HG03432 (cell line): ENCODE data around the gene CCNT2.
"Not testable (repeated sequence)": the region's sequence is repeated elsewhere in the genome, so short reads cannot be mapped to it uniquely, and the experiment has no call there.

Experiments
- ATAC-seq: cut with Tn5 transposase; IDR thresholded peaks from one replicate; pipeline ENCODE4 v1.9.1; 2021; ENCODE audit warnings: mild to moderate bottlenecking, moderate library complexity; ENCODE audit not compliant: unreplicated experiment

Gene CCNT2

DNA sequence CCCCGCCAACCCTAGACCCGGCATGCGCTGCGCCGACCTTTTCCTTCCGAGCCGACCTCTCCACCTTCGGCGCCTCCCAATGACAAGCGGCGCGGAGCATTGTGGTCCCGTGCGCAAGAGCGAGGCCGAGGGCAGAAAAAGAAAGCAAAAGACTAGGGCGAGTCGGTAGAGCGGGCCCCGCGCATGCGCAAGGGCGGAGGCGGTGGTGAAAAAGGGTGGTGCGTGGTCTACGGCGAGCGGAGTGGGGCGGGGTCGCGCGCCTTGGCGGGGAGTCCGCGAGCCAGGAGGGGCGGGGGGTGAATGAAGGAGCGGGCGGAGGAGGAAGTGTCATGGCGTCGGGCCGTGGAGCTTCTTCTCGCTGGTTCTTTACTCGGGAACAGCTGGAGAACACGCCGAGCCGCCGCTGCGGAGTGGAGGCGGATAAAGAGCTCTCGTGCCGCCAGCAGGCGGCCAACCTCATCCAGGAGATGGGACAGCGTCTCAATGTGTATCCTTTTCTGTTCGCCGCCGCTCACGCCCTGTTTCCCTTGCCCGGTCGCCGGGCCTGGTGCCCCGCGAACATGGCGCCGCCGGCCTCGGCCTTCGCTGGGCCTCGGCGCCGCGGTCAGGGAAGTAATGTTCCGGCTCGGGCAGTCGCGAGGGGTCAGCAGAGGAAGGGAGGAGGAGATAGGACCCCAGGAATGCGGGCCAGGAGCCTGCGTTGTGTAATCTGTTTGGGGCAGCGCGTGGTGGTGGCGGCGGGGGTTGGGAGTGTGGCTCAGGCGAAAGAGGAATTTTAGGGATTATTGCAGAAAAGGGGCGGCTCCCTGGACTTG, at the start of gene CCNT2:
Gene CCNT2, plus strand, starts transcription at position 297 of the 815 bp plus-strand sequence. Its CDS starts 33 bp downstream, at position 330.
- ATAC-seq, result peak; percentile 84

DNA sequence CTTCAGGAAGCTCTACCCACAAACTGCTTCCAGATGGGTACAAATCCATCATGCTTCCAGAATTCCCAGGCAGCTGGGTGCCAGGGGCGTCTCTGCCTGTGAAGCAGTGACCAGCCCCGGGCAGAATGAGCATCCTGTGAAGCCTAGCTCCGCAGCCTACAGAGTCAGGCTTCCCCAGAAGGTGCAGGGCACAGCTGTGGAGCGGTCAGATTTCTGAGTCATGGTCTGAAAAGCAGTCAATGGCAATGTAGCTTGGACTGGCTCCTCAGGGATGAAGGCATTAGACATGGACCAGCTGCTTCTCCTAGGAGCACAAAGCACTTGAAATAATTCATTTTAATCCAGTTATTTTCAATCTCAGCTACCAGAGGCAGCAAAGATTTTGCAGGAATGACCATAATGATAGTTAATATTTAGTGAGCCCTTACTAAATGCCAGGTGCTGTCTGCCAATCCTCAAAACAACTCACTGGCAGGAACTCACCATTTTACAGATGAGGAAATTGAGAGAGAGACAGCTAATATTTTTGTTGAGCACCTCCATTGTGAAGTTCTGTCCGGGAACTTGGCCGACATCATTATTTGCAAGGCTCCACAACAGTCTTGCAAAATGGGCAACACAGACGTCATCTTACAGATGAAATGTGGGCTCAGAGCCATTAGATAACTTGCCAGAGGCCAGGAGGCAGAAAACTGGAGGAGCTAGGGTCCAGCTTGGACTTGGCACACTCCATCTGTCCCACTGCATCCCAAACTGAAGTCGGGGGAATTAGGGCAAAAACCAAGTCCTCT, 48.5 kb upstream of the CCNT2 start:
- ATAC-seq, result no peak

DNA sequence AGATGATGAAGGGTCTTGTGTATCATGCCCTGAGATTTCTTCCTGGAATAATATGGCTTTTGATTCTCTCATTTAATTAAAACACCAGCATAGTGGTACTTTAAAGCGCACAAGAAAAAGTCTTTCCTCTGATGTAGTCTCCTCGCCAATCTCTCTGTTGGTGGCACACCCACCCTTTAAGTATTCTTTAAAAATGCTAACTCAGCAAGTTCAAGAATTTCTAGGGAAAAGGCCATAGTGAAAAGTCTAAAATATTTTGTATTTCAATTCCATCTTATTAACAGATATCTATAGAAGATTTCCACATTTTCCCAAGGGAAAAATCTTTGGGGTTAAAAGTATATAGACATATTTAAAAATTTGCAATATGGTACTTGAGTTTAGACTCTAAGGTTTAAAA, 45.5 kb upstream of the CCNT2 start:
- ATAC-seq, result no peak

DNA sequence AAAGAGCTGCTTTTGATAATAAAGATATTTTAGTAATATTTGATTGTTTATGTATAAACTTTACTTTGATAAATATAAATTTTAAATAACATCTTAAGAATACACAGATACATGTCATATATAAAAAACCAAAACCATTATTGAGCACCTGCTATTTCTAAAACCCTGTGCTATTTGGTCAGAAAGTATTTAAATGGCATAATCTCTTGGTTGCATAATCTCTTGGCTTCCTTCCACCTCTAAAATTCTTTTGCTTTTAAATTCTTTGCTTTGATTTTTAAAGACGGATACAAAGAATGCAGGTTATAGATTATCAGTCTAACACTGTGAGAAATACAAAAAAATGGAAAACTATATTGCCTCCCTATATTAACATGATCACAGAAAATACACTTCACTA, 43.3 kb upstream of the CCNT2 start:
- ATAC-seq, result no peak

DNA sequence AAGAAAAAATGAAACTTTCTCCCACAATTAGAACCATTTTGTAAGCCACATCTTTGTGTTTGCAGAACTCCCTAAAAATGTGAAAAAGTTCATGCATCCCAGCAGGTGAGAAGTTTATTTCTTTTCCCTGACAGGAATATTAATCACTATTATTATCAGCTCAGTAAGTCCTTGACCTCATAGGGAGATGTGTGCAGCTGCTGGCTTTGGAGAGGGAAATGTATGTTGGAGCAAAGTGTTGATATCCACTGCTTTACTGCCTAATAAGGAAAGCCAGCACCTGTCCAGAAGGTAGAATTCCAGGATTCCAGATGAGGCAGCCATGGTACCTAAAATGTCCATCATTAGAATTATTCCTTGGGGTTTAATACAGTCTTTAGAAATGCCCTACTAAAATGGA, 35.8 kb upstream of the CCNT2 start:
- no peak for ATAC-seq

DNA sequence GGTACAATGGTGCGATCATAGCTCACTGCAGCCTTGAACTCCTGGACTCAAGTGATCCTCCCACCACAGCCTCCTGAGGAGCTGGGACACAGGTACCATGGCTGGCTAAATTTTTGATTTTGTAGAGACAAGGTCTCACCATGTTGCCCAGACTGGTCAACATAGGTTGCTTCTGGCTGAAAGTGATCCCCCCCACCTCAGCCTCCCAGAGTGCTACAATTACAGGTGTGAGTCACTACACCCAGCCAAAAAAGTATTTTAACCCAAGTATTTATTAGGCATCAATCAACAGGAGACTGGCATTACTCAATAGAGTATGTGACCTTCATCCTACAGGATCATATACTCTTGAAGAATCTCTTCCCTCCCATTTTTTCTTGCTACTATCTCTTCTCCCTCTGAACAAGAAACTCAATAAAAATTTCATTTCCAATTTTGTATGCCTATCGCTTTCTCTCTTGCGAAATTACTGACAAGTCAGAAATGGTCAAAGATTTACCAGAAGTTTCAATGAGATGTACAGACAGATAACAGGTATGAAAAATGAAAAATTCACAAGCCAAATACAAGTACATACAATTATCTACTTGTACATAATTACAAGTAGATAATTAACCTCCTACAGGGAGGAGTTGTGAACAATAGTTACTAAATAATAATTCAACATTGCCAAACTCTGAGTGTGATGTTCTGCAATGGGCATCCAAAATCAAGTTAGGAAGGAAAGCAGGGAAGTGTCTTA, 34.9 kb upstream of the CCNT2 start:
- ATAC-seq, result no peak

- no peak for ATAC-seq
These were observed 34.2 kb upstream of the CCNT2 start for GRCh38 chr2:134884435-134884834.

GRCh38 chr2:134892282-134893035, 26.2 kb upstream of the CCNT2 start:
- ATAC-seq, result no peak

GRCh38 chr2:134897932-134898331, 20.7 kb upstream of the CCNT2 start:
- ATAC-seq, result no peak

GRCh38 chr2:134899204-134899603, 19.4 kb upstream of the CCNT2 start:
- ATAC-seq, result no peak

DNA sequence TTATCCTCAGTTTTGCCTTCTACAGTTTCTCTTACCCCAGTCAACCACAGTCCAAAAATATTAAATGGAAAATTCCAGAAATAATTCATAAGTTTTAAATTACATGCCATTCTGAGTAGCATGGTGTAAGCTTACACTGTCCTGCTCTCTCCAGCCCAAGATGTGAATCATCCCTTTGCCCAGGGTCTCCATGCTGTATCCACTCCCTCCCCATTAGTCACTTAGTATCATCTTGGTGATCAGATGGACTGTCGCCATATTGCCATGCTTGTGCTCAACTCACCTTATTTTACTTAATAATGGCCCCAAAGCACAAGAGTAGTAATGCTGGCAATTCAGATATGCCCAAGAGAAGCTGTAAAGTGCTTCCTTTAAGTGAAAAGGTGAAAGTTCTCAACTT, 18.5 kb upstream of the CCNT2 start:
- ATAC-seq, result no peak

- not testable (repeated sequence) for ATAC-seq
These were observed 14.9 kb upstream of the CCNT2 start for GRCh38 chr2:134903701-134904100.

DNA sequence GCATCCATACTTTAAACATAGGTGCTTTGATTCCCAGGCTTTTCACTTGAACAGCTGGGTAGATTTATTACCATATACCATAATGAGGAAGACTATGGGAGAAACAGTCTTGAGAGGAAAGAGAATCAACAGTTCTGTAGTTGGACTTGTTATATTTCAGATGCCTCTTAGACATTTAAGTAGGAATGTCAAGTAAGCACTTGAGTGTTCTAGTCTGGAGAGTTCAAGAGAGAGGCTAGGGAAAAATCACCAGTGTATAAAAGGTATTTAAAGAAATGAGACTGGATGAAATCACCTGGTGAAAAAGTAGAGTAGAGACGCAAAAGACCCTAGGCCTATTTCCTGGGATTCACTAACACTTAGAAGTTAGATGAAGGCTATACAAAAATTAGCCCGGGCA, 13.5 kb upstream of the CCNT2 start:
- no peak for ATAC-seq

DNA sequence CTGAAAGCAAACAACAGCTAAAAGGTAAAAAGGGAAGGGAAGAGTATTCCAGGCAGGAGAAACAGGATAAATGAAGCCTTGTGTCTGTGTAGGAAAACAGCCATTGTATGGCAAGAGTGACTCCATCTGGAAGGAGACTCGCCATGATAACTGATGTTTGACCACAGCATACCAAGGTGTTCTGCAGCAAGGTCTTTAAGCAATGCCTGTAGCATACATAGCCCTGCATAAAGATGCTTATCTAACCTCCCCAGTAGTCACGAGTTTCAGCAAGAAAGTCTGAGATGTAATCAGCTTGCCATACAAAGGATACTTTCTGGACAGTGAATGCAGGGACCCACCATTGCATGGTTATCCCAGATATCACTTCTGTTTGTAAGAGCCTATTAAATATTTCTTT, 11.9 kb upstream of the CCNT2 start:
- ATAC-seq, result no peak

DNA sequence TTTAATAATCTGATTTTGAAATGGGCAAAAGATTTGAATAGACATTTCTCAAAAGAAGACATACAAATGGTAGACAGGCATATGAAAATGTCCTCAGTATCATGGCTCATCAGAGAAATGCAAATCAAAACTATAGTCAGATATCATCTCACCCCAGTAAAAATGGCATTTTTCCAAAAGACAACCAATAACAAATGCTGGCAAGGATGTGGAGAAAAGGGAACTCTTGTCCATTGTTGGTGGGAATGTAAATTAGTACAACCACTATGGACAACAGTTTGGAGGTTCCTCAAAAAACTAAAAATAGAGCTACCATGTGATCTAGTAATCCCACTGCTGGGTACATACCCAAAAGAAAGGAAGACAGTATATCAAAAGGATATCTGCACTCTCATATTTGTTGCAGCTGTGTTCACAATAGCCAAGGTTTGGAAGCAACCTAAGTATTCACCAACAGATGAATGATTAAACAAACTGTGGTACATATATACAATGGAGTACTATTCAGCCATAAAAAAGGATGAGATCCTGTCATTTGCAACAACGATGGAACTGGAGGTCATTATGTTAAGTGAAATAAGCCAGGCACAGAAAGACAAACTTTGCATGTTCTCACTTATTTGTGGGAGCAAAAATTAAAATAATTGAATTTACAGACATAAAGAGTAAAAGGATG, 11.0 kb upstream of the CCNT2 start:
- not testable (repeated sequence) for ATAC-seq

GRCh38 chr2:134910763-134911399, 7.7 kb upstream of the CCNT2 start:
- no peak for ATAC-seq

- no peak for ATAC-seq
These were observed 7.2 kb upstream of the CCNT2 start for GRCh38 chr2:134911400-134911785.

DNA sequence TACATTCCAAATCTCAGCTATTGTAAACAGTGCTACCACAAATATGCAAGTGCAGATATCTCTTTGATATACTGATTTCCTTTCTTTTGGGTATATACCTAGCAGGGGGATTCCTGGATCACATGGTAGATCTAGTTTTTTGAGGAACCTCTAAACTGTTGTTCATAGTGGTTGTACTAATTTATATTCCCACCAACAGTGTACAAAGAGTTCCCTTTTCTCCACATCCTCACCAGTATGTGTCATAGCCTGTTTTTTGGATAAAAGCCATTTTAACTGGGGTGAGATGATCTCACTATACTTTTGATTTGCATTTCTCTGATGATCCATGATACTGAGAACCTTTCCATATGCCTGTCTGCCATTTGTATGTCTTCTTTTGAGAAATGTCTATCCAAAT, 6.3 kb upstream of the CCNT2 start:
- ATAC-seq, result no peak

DNA sequence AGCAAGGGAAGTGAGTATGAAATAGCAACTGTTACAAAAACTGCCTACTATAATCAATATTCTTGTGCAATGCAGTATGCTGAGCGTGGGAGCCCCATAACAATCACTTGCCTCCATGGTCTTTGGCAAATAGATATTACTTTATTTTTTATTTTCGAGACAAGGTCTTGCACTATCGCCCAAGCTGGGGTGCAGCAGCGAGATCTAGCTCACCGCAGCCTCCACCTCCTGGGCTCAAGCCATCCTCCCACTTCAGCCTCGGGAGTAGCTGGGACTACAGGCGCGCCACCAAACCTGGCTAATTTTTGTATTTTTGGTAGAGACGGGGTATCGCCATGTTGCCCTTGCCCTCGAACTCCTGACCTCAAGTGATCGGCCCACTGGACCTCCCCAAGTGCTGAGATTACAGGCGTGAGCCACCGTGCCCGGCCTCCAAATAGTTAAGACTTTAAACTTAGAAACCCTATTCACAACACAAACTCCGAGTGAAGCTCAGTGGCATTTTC, 1.2 kb upstream of the CCNT2 start:
- ATAC-seq, result no peak
